Adrenal gland (tissue), 12 donors: Measurements from ENCODE around the gene CAMTA1. TPM values are rescaled to one million over a fixed set of nuclear protein-coding genes. Genes with fewer than 3 reads are reported as not detected.
"Not testable (repeated sequence)": the region's sequence is repeated elsewhere in the genome, so short reads cannot be mapped to it uniquely, and the experiment has no call there.

Experiments
- DNase-seq, 7 donors: peaks; one replicate each; pipeline ENCODE4 v3.0.0-alpha.2; 2019 to 2020
- H3K27ac ChIP-seq, 5 donors: fragments of 200-600 bp; sonication (generic) in 4 of 5; 1 replicate in 3 of 5; 2 replicates in 2 of 5; pipeline versions ENCODE4 v1.5.1 to v1.8.0; 2016 to 2020; ENCODE audit warnings: mild to moderate bottlenecking in 1 of 5
- H3K27me3 ChIP-seq: fragments of 200-600 bp; 2 replicates; pipeline ENCODE4 v1.8.0; 2021
- H3K36me3 ChIP-seq, 2 donors: fragments of 200-600 bp; replicated peaks in 1 of 2; 1 replicate in 1 of 2; 2 replicates in 1 of 2; pipeline versions ENCODE4 v1.5.1 to v1.8.0; 2018 to 2022
- H3K4me1 ChIP-seq, 2 donors: fragments of 200-600 bp; replicated peaks in 1 of 2; 1 replicate in 1 of 2; 2 replicates in 1 of 2; pipeline versions ENCODE4 v1.5.1 to v1.8.0; 2018 to 2021
- H3K4me3 ChIP-seq, 4 donors: fragments of 200-600 bp; sonication (generic) in 3 of 4; one replicate each; pipeline ENCODE4 v1.5.1; 2016 to 2018
- H3K9me3 ChIP-seq, 3 donors: fragments of 200-600 bp; sonication (generic) in 1 of 3; replicated peaks in 1 of 3; 1 replicate in 2 of 3; 2 replicates in 1 of 3; pipeline versions ENCODE4 v1.5.1 to v1.8.0; 2016 to 2021
- CTCF ChIP-seq, 6 experiments: fragments of 450-650 bp in 4 of 6; fragments of 200-600 bp in 2 of 6; sonication (generic) in 1 of 6; IDR thresholded peaks; 1 replicate in 5 of 6; 2 replicates in 1 of 6; pipeline versions ENCODE4 v1.5.1 to v1.8.0; 2016 to 2021; ENCODE audit warnings: antibody characterized with exemption in 6 of 6, mild to moderate bottlenecking in 2 of 6, moderate library complexity in 1 of 6
- POLR2A ChIP-seq, 2 donors: fragments of 450-650 bp; IDR thresholded peaks; one replicate each; pipeline ENCODE4 v1.6.1; 2017; ENCODE audit warnings: antibody characterized with exemption in 2 of 2, mild to moderate bottlenecking in 2 of 2, moderate library complexity in 1 of 2
- WGBS, 4 donors: extraction: QIAGEN DNeasy Blood & Tissue Kit in 2 of 4; methylation state at CpG; one replicate each; pipeline versions ENCODE4 v1.1.5 to v1.1.7; 2013 to 2017; 5-methylcytosine and 5-hydroxymethylcytosine counted together
- intact Hi-C, 2 donors: fragments of 100-400 bp; cut with DNase I; formaldehyde crosslinking; loops; one replicate each; pipeline versions ENCODE4 v1.14.1 to v1.15.0; 2022 to 2023
- polyA plus RNA-seq, 3 donors: library from polyadenylated mRNA; stranded (reverse); fragments of 200-250 nt in 2 of 3; fragments of 350-450 nt in 1 of 3; fragmentation: Illumina TruSeq in 1 of 3; extraction: RNeasy Lipid Tissue Mini Kit (QIAGEN cat#74804) in 1 of 3; gene quantifications; one replicate each; pipeline ENCODE4 v1.2.3, GENCODE V29; 2013 to 2014
- total RNA-seq, 9 donors: library from RNA; depleted of rRNA in 4 of 9; stranded (reverse); fragments of >200 nt in 4 of 9; fragments of 120-200 nt in 1 of 9; fragmentation: NEBNext Ultra II Directional in 1 of 9; extraction: Animal tissue kit (Norgen Biotek cat#: 25700) in 1 of 9; gene quantifications; one replicate each; pipeline versions ENCODE4 v1.1.0 to v1.2.4, GENCODE V29; 2013 to 2023
- donor health status: healthy with polysubstance abuse.
- donor health status: Bipolar disorder and iron deficiency.
- donor health status: DM: yes; HTN: yes; CAD: no.
- donor health status: DM: no; HTN: no; CAD: no.
- donor health status: DM: no; HTN: no; CAD: no.
- donor health status: DM: yes; HTN: yes; CAD: no.

CAMTA1 gene
- total and polyA plus RNA-seq, 12 donors = 62.9 to 141 (median 96.9) TPM

GRCh38 chr1:7159116-7159781, 374.0 kb downstream of the CAMTA1 start:
- no peaks in the 10 kb centered on the region for H3K4me1 ChIP-seq
- 68 to 71% (median 69%) methylated on average over 6 of the region's 6 CpGs for WGBS, 4 donors
- H3K27ac ChIP-seq = no peak overlapping the region
- intact Hi-C loops = no loop called here
- TF ChIP-seq CTCF (IDR thresholded peaks at IDR 0.05) (no peak), POLR2A (IDR thresholded peaks at IDR 0.05) (no peak)
- no peaks in the 10 kb centered on the region for H3K27me3 ChIP-seq
- H3K36me3 ChIP-seq = no peaks in the 10 kb centered on the region
- H3K9me3 ChIP-seq = no peaks in the 10 kb centered on the region
- H3K4me3 ChIP-seq = no peak overlapping the region
- no peak for DNase-seq

- H3K4me1 ChIP-seq, intact Hi-C loops, H3K4me3 ChIP-seq, H3K27me3 ChIP-seq, H3K36me3 ChIP-seq, H3K9me3 ChIP-seq, DNase-seq, H3K27ac ChIP-seq: not testable (repeated sequence)
- WGBS, 4 donors = 91 to 93% (median 92%) methylated on average over 2 of the region's 2 CpGs
These were observed 383.3 kb downstream of the CAMTA1 start for GRCh38 chr1:7168554-7168953.

- Histone ChIP-seq H3K27me3 (no peaks in the 10 kb centered on the region), H3K27ac (no peak overlapping the region), H3K9me3 (no peaks in the 10 kb centered on the region), H3K4me3 (no peak overlapping the region), H3K36me3 (no peaks in the 10 kb centered on the region), H3K4me1 (no peaks in the 10 kb centered on the region)
- TF ChIP-seq CTCF (IDR thresholded peaks at IDR 0.05) = no peak
- intact Hi-C loops = no loop called here
- 64 to 83% (median 70%) methylated on average over 1 of the region's 1 CpG for WGBS, 4 donors
- no peak for DNase-seq
These were observed 385.9 kb downstream of the CAMTA1 start for GRCh38 chr1:7171168-7171567.

GRCh38 chr1:7171574-7171973, 386.3 kb downstream of the CAMTA1 start:
- WGBS, 4 donors = 76 to 83% (median 80%) methylated on average over 6 of the region's 6 CpGs
- Histone ChIP-seq H3K27me3 (no peaks in the 10 kb centered on the region), H3K4me3 (no peak overlapping the region), H3K36me3 (no peaks in the 10 kb centered on the region), H3K27ac (no peak overlapping the region), H3K9me3 (no peaks in the 10 kb centered on the region), H3K4me1 (no peaks in the 10 kb centered on the region)
- intact Hi-C loops = no loop called here
- TF ChIP-seq POLR2A (IDR thresholded peaks at IDR 0.05) (no peak), CTCF (IDR thresholded peaks at IDR 0.05) (no peak)
- no peak for DNase-seq

- WGBS, 4 donors = 55 to 70% (median 62%) methylated on average over 9 to 14 of the region's 14 CpGs
- no peaks in the 10 kb centered on the region for H3K36me3 ChIP-seq
- H3K4me3 ChIP-seq = no peak overlapping the region
- intact Hi-C loops = no loop called here
- H3K27me3 ChIP-seq = no peaks in the 10 kb centered on the region
- H3K9me3 ChIP-seq = no peaks in the 10 kb centered on the region
- no peak overlapping the region for H3K27ac ChIP-seq
- DNase-seq = no peak
- H3K4me1 ChIP-seq = no peaks in the 10 kb centered on the region
- TF ChIP-seq CTCF (IDR thresholded peaks at IDR 0.05) (no peak), POLR2A (IDR thresholded peaks at IDR 0.05) (no peak)
These were observed 387.6 kb downstream of the CAMTA1 start for GRCh38 chr1:7172804-7173203.
